Esophagus squamous epithelium (tissue), 5 donors: Measurements from ENCODE around the gene TM4SF5. TPM values are rescaled to one million over a fixed set of nuclear protein-coding genes. Genes with fewer than 3 reads are reported as not detected.
A peak's percentile ranks its signal among the peaks of the same experiment; 100 is the strongest.

ENCODE experiments used
- DNase-seq: peaks from one replicate; lab custom pipeline; 2025; lab: John Stamatoyannopoulos, UW
- H3K27ac ChIP-seq, 4 donors: fragments of 200-600 bp; sonication (generic); one replicate each; pipeline ENCODE4 v1.5.1; 2016 to 2019; ENCODE audit warnings: mild to moderate bottlenecking in 1 of 4
- H3K27me3 ChIP-seq, 4 donors: fragments of 200-600 bp; sonication (generic); 1 replicate in 3 of 4; 2 replicates in 1 of 4; pipeline versions ENCODE4 v1.5.1 to v1.6.0; 2017 to 2021; ENCODE audit warnings: antibody characterized with exemption in 1 of 4
- H3K36me3 ChIP-seq, 3 donors: fragments of 200-600 bp; sonication (generic); one replicate each; pipeline ENCODE4 v1.5.1; 2016 to 2019
- H3K4me1 ChIP-seq, 3 donors: fragments of 200-600 bp; sonication (generic); one replicate each; pipeline ENCODE4 v1.5.1; 2017 to 2019
- H3K4me3 ChIP-seq, 4 donors: fragments of 200-600 bp; sonication (generic); 1 replicate in 3 of 4; 2 replicates in 1 of 4; pipeline ENCODE4 v1.5.1; 2016 to 2019; ENCODE audit warnings: mild to moderate bottlenecking in 2 of 4, moderate library complexity in 1 of 4
- H3K9me3 ChIP-seq, 3 donors: fragments of 200-600 bp; sonication (generic); one replicate each; pipeline ENCODE4 v1.5.1; 2016 to 2019
- CTCF ChIP-seq, 6 experiments: fragments of 450-650 bp in 4 of 6; fragments of 200-600 bp in 2 of 6; sonication (generic) in 2 of 6; IDR thresholded peaks; one replicate each; pipeline ENCODE4 v1.5.1; 2016 to 2019; ENCODE audit warnings: antibody characterized with exemption in 6 of 6, mild to moderate bottlenecking in 4 of 6, moderate library complexity in 4 of 6
- POLR2A ChIP-seq, 4 donors: fragments of 450-650 bp; IDR thresholded peaks; one replicate each; pipeline ENCODE4 v1.6.1; 2017; ENCODE audit warnings: antibody characterized with exemption in 4 of 4, mild to moderate bottlenecking in 4 of 4, moderate library complexity in 3 of 4
- WGBS, 2 donors: methylation state at CpG; one replicate each; pipeline ENCODE4 v1.1.5; 2018; 5-methylcytosine and 5-hydroxymethylcytosine counted together
- intact Hi-C: fragments of 100-400 bp; cut with DNase I; formaldehyde crosslinking; loops from one replicate; pipeline ENCODE4 v1.15.0; 2022
- total RNA-seq, 4 donors: library from RNA; depleted of rRNA; stranded (reverse); fragments of >200 nt; gene quantifications; one replicate each; pipeline ENCODE4 v1.1.0, GENCODE V29; 2016
- donor health status: DM: yes; HTN: yes; CAD: no.

Gene TM4SF5
- total RNA-seq = not detected

- peaks cover 0 to 27% (median 0%) of the 10 kb centered on the region in 4 donors for H3K27me3 ChIP-seq
- no peak for TF ChIP-seq POLR2A (IDR thresholded peaks at IDR 0.05)
- no peak for TF ChIP-seq CTCF (IDR thresholded peaks at IDR 0.05)
- H3K36me3 ChIP-seq = no peaks in the 10 kb centered on the region
- no peaks in the 10 kb centered on the region for H3K4me1 ChIP-seq
- no peak for DNase-seq
- H3K27ac ChIP-seq = no peak within 1 kb of the TSS
- H3K9me3 ChIP-seq = no peaks in the 10 kb centered on the region
- no peak within 1 kb of the TSS for H3K4me3 ChIP-seq
- intact Hi-C loops = no loop called here
- WGBS, 2 donors = 43 to 56% methylated on average over 6 to 12 of the region's 13 CpGs
Observed at GRCh38 chr17:4771519-4772234, at the start of gene TM4SF5. Gene TM4SF5, plus strand, starts transcription at chr17:4771886. Its CDS starts 37 bp downstream, at chr17:4771923.

GRCh38 chr17:4722678-4723240, 48.9 kb upstream of the TM4SF5 start:
- Histone ChIP-seq H3K27ac (no peak overlapping the region), H3K9me3 (no peaks in the 10 kb centered on the region), H3K4me1 (peaks cover 0 to 8% (median 4%) of the 10 kb centered on the region in 3 donors), H3K4me3 (no peak overlapping the region), H3K36me3 (peaks cover 0 to 30% (median 5%) of the 10 kb centered on the region in 3 donors), H3K27me3 (no peaks in the 10 kb centered on the region)
- intact Hi-C loops = no loop called here
- no peak for TF ChIP-seq CTCF (IDR thresholded peaks at IDR 0.05)
- no peak for TF ChIP-seq POLR2A (IDR thresholded peaks at IDR 0.05)
- 83 to 88% methylated on average over 16 of the region's 16 CpGs for WGBS, 2 donors
- no peak for DNase-seq

GRCh38 chr17:4724650-4725049, 47.0 kb upstream of the TM4SF5 start:
- WGBS, 2 donors = 79 to 83% methylated on average over 5 of the region's 5 CpGs
- DNase-seq = no peak
- Histone ChIP-seq H3K27ac (no peak overlapping the region), H3K9me3 (no peaks in the 10 kb centered on the region), H3K4me1 (peaks cover 0 to 8% (median 4%) of the 10 kb centered on the region in 3 donors), H3K4me3 (no peak overlapping the region), H3K27me3 (no peaks in the 10 kb centered on the region), H3K36me3 (peaks cover 0 to 12% (median 0%) of the 10 kb centered on the region in 3 donors)
- TF ChIP-seq POLR2A (IDR thresholded peaks at IDR 0.05) (no peak), CTCF (IDR thresholded peaks at IDR 0.05) (no peak)
- intact Hi-C loops = no loop called here

GRCh38 chr17:4725646-4726310, 45.9 kb upstream of the TM4SF5 start:
- no peak for DNase-seq
- H3K27me3 ChIP-seq = no peaks in the 10 kb centered on the region
- H3K4me3 ChIP-seq = no peak overlapping the region
- no peaks in the 10 kb centered on the region for H3K9me3 ChIP-seq
- TF ChIP-seq POLR2A (IDR thresholded peaks at IDR 0.05) = no peak
- no peak for TF ChIP-seq CTCF (IDR thresholded peaks at IDR 0.05)
- H3K4me1 ChIP-seq = peaks cover 0 to 13% (median 8%) of the 10 kb centered on the region in 3 donors
- 60 to 76% methylated on average over 9 of the region's 9 CpGs for WGBS, 2 donors
- intact Hi-C loops = no loop called here
- H3K36me3 ChIP-seq = peaks cover 0 to under 1% (median 0%) of the 10 kb centered on the region in 3 donors
- peak overlapping the region in 1 of 4 donors; percentile 39 for H3K27ac ChIP-seq

GRCh38 chr17:4728124-4728523, 43.6 kb upstream of the TM4SF5 start:
- WGBS, 2 donors = 28 to 52% methylated on average over 2 to 3 of the region's 3 CpGs
- DNase-seq = no peak
- Histone ChIP-seq H3K4me1 (peaks cover 0 to 23% (median 12%) of the 10 kb centered on the region in 3 donors), H3K27ac (no peak overlapping the region), H3K4me3 (no peak overlapping the region), H3K36me3 (peaks cover 0 to 6% (median 0%) of the 10 kb centered on the region in 3 donors), H3K27me3 (no peaks in the 10 kb centered on the region), H3K9me3 (no peaks in the 10 kb centered on the region)
- intact Hi-C loops = no loop called here
- TF ChIP-seq CTCF (IDR thresholded peaks at IDR 0.05) = no peak
- TF ChIP-seq POLR2A (IDR thresholded peaks at IDR 0.05) = no peak
